H1 (cell line): ENCODE measurements around the gene LIG1.

Source experiments
- CTCF ChIP-seq, 3 experiments: IDR thresholded peaks; 1 replicate in 2 of 3; 2 replicates in 1 of 3; pipeline versions ENCODE4 v1.5.1 to v1.6.1; 2011; ENCODE audit warnings: low read length in 3 of 3, mild to moderate bottlenecking in 3 of 3, inconsistent platforms in 2 of 3, low read depth in 1 of 3, moderate library complexity in 1 of 3; ENCODE audit not compliant: insufficient read depth in 1 of 3; ENCODE audit errors: control extremely low read depth in 1 of 3
- KDM5A ChIP-seq: fragments of 200-600 bp; IDR thresholded peaks from 2 replicates; pipeline ENCODE4 v1.7.1; 2012; ENCODE audit warnings: mild to moderate bottlenecking, low read length, inconsistent platforms, mixed read lengths
- NRF1 ChIP-seq: IDR thresholded peaks from 2 replicates; pipeline ENCODE4 v1.6.1; 2011; ENCODE audit warnings: mild to moderate bottlenecking, low read depth, low read length, improper control_type of control experiment
- YY1 ChIP-seq: IDR thresholded peaks from 2 replicates; pipeline ENCODE4 v1.6.1; 2011; ENCODE audit warnings: low read depth, mild to moderate bottlenecking, low read length

- no peak for TF ChIP-seq CTCF (IDR thresholded peaks at IDR 0.05; ENCODE audit: control extremely low read depth in 1 of 3, insufficient read depth in 1 of 3, low read depth in 1 of 3, low read length in 3 of 3)
- no peak for TF ChIP-seq NRF1
- TF ChIP-seq YY1: no peak
- no peak for TF ChIP-seq KDM5A
Measured at GRCh38 chr19:48192750-48193149, 22.6 kb upstream of the LIG1 start.
